Heart left ventricle (tissue), 16 donors: Measurements from ENCODE around the gene GPR137. TPM values are rescaled to one million over a fixed set of nuclear protein-coding genes. Genes with fewer than 3 reads are reported as not detected.

Experiments
- ATAC-seq, 4 donors: fragments of 200-7000 bp; cut with Tn5 transposase; one replicate each; pipeline ENCODE4 v1.9.1; 2020 to 2022; ENCODE audit warnings: moderate library complexity in 4 of 4, mild to moderate bottlenecking in 3 of 4, moderate number of reproducible peaks in 1 of 4
- DNase-seq, 5 donors: peaks; one replicate each; pipeline ENCODE4 v3.0.0-alpha.2; 2020
- H3K27ac ChIP-seq, 12 donors: fragments of 200-600 bp; sonication (generic) in 4 of 12; one replicate each; pipeline versions ENCODE4 v1.5.0 to v1.8.0; 2016 to 2022; ENCODE audit warnings: mild to moderate bottlenecking in 2 of 12
- H3K27me3 ChIP-seq, 9 donors: fragments of 200-600 bp; sonication (generic) in 2 of 9; one replicate each; pipeline versions ENCODE4 v1.5.1 to v1.8.0; 2016 to 2022; ENCODE audit warnings: mild to moderate bottlenecking in 3 of 9
- H3K36me3 ChIP-seq, 9 donors: fragments of 200-600 bp; sonication (generic) in 2 of 9; one replicate each; pipeline versions ENCODE4 v1.5.0 to v1.8.0; 2018 to 2022; ENCODE audit warnings: mild to moderate bottlenecking in 2 of 9
- H3K4me1 ChIP-seq, 12 donors: fragments of 200-600 bp; sonication (generic) in 4 of 12; one replicate each; pipeline versions ENCODE4 v1.5.0 to v1.8.0; 2016 to 2022; ENCODE audit warnings: mild to moderate bottlenecking in 3 of 12
- H3K4me3 ChIP-seq, 12 donors: fragments of 200-600 bp; sonication (generic) in 4 of 12; one replicate each; pipeline versions ENCODE4 v1.5.0 to v1.8.0; 2017 to 2022; ENCODE audit warnings: mild to moderate bottlenecking in 9 of 12, moderate library complexity in 4 of 12
- H3K9me3 ChIP-seq, 12 donors: fragments of 200-600 bp; sonication (generic) in 4 of 12; one replicate each; pipeline versions ENCODE4 v1.5.0 to v1.8.0; 2016 to 2022; ENCODE audit warnings: mild to moderate bottlenecking in 1 of 12
- POLR2A ChIP-seq, 2 donors: fragments of 450-650 bp; IDR thresholded peaks; one replicate each; pipeline ENCODE4 v1.6.1; 2017; ENCODE audit warnings: antibody characterized with exemption in 2 of 2, mild to moderate bottlenecking in 2 of 2, moderate library complexity in 2 of 2
- WGBS, 4 donors: extraction: QIAGEN DNeasy Blood & Tissue Kit in 2 of 4; methylation state at CpG; one replicate each; pipeline versions ENCODE4 v1.1.5 to v1.1.7; 2013 to 2018; 5-methylcytosine and 5-hydroxymethylcytosine counted together
- intact Hi-C, 10 donors: fragments of 100-400 bp; cut with DNase I; formaldehyde crosslinking; loops; one replicate each; pipeline versions ENCODE4 v1.11.1 to v1.14.2; 2022
- polyA plus RNA-seq, 2 donors: library from polyadenylated mRNA; stranded (reverse); fragments of 200-250 nt; gene quantifications; one replicate each; pipeline ENCODE4 v1.2.3, GENCODE V29; 2013
- total RNA-seq, 9 donors: library from RNA; depleted of rRNA in 2 of 9; stranded (reverse); fragments of >200 nt in 2 of 9; fragmentation: NEBNext Ultra II Directional in 3 of 9; extraction: Animal tissue kit (Norgen Biotek cat#: 25700) in 3 of 9; gene quantifications; one replicate each; pipeline versions ENCODE4 v1.1.0 to v1.2.4, GENCODE V29; 2016 to 2023
- TF ChIP-seq, protein P1 (sequence below), 12 donors: fragments of 200-600 bp; sonication (generic) in 4 of 12; IDR thresholded peaks; one replicate each; pipeline versions ENCODE4 v1.5.0 to v1.8.0; 2018 to 2022; ENCODE audit warnings: antibody characterized with exemption in 12 of 12, mild to moderate bottlenecking in 5 of 12
- donor health status: ischemic (EF 13 %, LVEDD 7.1; RV severe dilation, severe dysfunction).
- donor health status: healthy with polysubstance abuse.
- donor health status: DM: no; HTN: yes; CAD: no.
- donor health status: DM: no; HTN: no; CAD: no.
- donor health status: ischemic (EF 25% LVEDD 6.9; RV normal size, moderate dysfunction).
- donor health status: ischemic (EF 25% LVEDD 5.7; RV mildly dilated, moderate dysfunction).
- donor health status: healthy.
- donor health status: DM: yes; HTN: yes; CAD: no.
- donor health status: ischemic (EF 35%, LVEDD 5.7; RV mildly dilated, moderate dysfunction).
- donor health status: nonischemic (EF 11% LVEDD 7.7; RV severe dilation, severe dysfunction).
- donor health status: DM: yes; HTN: yes; CAD: no.
- donor health status: PGD.
- donor health status: ischemic (EF 29% LVEDD 5.4; RV normal size, mild dysfunction).
- donor health status: nonischemic (EF 23%, LVEDD 6.1; RV moderate dilation, normal function).

GPR137 gene
- total and polyA plus RNA-seq, 11 donors: 20.2 to 48.3 (median 26.2) TPM

DNA sequence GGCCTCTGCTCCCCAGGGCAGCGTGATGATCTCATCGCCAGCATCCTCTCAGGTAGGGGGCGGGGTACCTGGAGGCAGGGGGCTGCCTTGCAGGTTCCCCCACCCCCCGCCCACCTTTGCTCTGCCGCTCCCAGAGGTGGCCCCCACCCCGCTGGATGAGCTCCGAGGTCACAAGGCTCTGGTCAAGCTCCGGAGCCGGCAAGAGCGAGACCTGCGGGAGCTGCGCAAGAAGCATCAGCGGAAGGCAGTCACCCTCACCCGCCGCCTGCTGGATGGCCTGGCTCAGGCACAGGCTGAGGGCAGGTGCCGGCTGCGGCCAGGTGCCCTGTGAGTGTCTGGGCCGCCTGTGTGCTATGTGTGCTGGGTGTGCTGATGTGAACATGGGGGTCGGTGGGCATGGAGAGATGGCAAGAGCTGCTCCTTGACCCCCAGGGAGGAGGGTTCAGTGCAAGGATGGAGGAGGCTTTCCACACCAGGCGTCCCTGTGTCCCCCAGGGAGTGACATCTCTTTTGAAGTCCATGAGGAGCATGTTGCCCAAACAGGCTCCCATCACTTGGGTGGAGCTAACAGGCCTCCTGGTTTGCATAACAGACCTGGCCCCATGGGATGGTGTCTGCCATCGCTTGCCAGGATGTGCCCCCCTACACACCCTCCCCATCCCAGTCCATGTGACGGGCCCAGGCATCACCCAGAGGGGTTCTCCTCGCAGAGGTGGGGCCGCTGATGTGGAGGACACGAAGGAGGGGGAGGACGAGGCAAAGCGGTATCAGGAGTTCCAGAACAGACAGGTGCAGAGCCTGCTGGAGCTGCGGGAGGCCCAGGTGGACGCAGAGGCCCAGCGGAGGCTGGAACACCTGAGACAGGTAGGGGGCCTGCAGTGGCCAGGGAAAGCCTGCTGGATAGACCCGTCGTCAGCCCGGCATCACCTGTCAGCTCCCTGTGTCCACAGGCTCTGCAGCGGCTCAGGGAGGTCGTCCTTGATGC, 20.2 kb upstream of the GPR137 start:
- Histone ChIP-seq H3K9me3 (no peaks in the 10 kb centered on the region), H3K27ac (no peak overlapping the region), H3K36me3 (peaks cover 0 to 65% (median 51%) of the 10 kb centered on the region in 9 donors), H3K4me3 (no peak overlapping the region), H3K4me1 (peaks cover 2 to 27% (median 24%) of the 10 kb centered on the region in 12 donors), H3K27me3 (no peaks in the 10 kb centered on the region)
- ATAC-seq (no peak), DNase-seq (no peak)
- intact Hi-C loops: no loop called here
- WGBS, 4 donors: 92 to 96% (median 94%) methylated on average over 24 to 35 of the region's 35 CpGs
- TF ChIP-seq POLR2A (IDR thresholded peaks at IDR 0.05): no peak
- TF ChIP-seq, protein P1, sequence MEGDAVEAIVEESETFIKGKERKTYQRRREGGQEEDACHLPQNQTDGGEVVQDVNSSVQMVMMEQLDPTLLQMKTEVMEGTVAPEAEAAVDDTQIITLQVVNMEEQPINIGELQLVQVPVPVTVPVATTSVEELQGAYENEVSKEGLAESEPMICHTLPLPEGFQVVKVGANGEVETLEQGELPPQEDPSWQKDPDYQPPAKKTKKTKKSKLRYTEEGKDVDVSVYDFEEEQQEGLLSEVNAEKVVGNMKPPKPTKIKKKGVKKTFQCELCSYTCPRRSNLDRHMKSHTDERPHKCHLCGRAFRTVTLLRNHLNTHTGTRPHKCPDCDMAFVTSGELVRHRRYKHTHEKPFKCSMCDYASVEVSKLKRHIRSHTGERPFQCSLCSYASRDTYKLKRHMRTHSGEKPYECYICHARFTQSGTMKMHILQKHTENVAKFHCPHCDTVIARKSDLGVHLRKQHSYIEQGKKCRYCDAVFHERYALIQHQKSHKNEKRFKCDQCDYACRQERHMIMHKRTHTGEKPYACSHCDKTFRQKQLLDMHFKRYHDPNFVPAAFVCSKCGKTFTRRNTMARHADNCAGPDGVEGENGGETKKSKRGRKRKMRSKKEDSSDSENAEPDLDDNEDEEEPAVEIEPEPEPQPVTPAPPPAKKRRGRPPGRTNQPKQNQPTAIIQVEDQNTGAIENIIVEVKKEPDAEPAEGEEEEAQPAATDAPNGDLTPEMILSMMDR (IDR thresholded peaks at IDR 0.05): no peak

DNA sequence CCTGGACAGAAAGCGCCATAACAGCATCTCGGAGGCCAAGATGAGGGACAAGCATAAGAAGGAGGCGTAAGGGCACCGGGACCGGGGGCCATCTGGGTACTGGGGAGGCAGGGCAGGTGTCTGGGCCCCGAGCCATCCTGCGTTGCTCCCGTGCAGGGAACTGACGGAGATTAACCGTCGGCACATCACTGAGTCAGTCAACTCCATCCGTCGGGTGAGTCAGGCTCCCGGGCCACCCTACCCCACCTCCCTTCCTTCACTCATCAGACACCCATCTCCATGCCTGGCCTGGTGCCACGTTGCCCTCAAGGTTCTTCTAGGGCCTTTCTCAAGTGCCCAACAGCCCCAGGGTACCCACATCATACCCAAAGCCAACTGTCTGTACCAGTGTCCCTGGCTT, 19.3 kb upstream of the GPR137 start:
- H3K9me3 ChIP-seq: no peaks in the 10 kb centered on the region
- ATAC-seq (no peak), DNase-seq (no peak)
- H3K27ac ChIP-seq: peak overlapping the region in 2 of 12 donors; percentile 86 to 97
- H3K27me3 ChIP-seq: no peaks in the 10 kb centered on the region
- peaks cover 0 to 57% (median 47%) of the 10 kb centered on the region in 9 donors for H3K36me3 ChIP-seq
- WGBS, 4 donors: 89 to 94% (median 91%) methylated on average over 15 of the region's 15 CpGs
- peaks cover 2 to 27% (median 24%) of the 10 kb centered on the region in 12 donors for H3K4me1 ChIP-seq
- intact Hi-C loops: no loop called here
- H3K4me3 ChIP-seq: no peak overlapping the region
- TF ChIP-seq, protein P1 (IDR thresholded peaks at IDR 0.05): no peak

DNA sequence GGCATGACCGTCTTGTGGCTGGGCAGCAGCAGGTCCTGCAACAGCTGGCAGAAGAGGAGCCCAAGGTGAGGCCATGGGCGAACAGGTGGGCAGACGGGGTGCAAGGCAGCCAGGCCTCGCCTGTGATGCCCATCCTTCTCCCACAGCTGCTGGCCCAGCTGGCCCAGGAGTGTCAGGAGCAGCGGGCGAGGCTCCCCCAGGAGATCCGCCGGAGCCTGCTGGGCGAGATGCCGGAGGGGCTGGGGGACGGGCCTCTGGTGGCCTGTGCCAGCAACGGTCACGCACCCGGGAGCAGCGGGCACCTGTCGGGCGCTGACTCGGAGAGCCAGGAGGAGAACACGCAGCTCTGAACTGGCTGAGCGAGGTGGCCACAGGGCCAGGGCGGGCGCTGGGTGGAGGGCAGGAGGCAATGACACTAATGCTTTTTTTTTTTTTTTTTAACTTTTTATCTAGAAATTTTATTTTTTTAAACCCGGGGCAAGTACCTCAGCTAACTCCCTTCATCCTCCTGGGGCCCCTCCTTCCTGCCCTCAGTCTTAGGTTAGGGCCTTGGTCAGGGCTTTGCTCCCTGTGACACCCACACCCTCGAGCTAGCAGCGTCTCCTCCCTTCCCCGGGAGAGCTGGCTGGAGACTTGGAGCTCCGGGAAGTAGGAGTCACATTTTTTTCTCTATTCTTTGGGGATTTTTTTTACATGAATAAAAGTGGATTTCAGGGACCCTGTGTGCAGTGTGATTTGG, 18.3 kb upstream of the GPR137 start:
- H3K4me3 ChIP-seq: peak overlapping the region in 4 of 12 donors; percentile 77 to 95 (median 82)
- peak overlapping the region; percentile 86 to 100 (median 97) for H3K27ac ChIP-seq
- peaks cover 0 to 46% (median 37%) of the 10 kb centered on the region in 9 donors for H3K36me3 ChIP-seq
- intact Hi-C loops: no loop called here
- DNase-seq: peak in 1 of 5 donors; percentile 54
- TF ChIP-seq, protein P1 (IDR thresholded peaks at IDR 0.05): no peak
- no peak for TF ChIP-seq POLR2A (IDR thresholded peaks at IDR 0.05)
- WGBS, 4 donors: 59 to 83% (median 72%) methylated on average over 24 to 27 of the region's 27 CpGs
- ATAC-seq: no peak
- H3K4me1 ChIP-seq: peaks cover 2 to 37% (median 31%) of the 10 kb centered on the region in 12 donors
- H3K27me3 ChIP-seq: no peaks in the 10 kb centered on the region
- H3K9me3 ChIP-seq: no peaks in the 10 kb centered on the region
